ENCODE measurements around the gene MPP7.
"Not testable (repeated sequence)": the region's sequence is repeated elsewhere in the genome, so short reads cannot be mapped to it uniquely, and the experiment has no call there.

The MPP7 gene

GRCh38 chr10:28302638-28303488 lies at the start of gene MPP7:
Gene MPP7 (minus strand): TSS chr10:28303064. CDS start chr10:28238604, 64,460 bp downstream.
- DNase-seq = peak; percentile 98

- no peak for DNase-seq
Observed at GRCh38 chr10:28349892-28350291, 47.0 kb upstream of the MPP7 start.

- no peak for DNase-seq
Observed at GRCh38 chr10:28343987-28344895, 41.4 kb upstream of the MPP7 start.

GRCh38 chr10:28343252-28343651 lies 40.4 kb upstream of the MPP7 start:
- no peak for DNase-seq

- not testable (repeated sequence) for DNase-seq
Observed at GRCh38 chr10:28341679-28342078, 38.8 kb upstream of the MPP7 start.

- DNase-seq = no peak
Observed at GRCh38 chr10:28332726-28333125, 29.9 kb upstream of the MPP7 start.

GRCh38 chr10:28331841-28332240 lies 29.0 kb upstream of the MPP7 start:
- no peak for DNase-seq

GRCh38 chr10:28331066-28331465 lies 28.2 kb upstream of the MPP7 start:
- DNase-seq = no peak

GRCh38 chr10:28328346-28328745 lies 25.5 kb upstream of the MPP7 start:
- no peak for DNase-seq

- no peak for DNase-seq
Observed at GRCh38 chr10:28327491-28327880, 24.6 kb upstream of the MPP7 start.

- DNase-seq = peak; percentile 73
Observed at GRCh38 chr10:28326516-28327490, 23.9 kb upstream of the MPP7 start.

GRCh38 chr10:28320799-28321198 lies 17.9 kb upstream of the MPP7 start:
- DNase-seq = no peak

GRCh38 chr10:28320090-28320489 lies 17.2 kb upstream of the MPP7 start:
- no peak for DNase-seq

GRCh38 chr10:28319061-28319460 lies 16.2 kb upstream of the MPP7 start:
- not testable (repeated sequence) for DNase-seq

- DNase-seq = no peak
Observed at GRCh38 chr10:28318626-28319025, 15.8 kb upstream of the MPP7 start.

GRCh38 chr10:28317760-28318159 lies 14.9 kb upstream of the MPP7 start:
- no peak for DNase-seq

- no peak for DNase-seq
Observed at GRCh38 chr10:28316696-28317095, 13.8 kb upstream of the MPP7 start.

- DNase-seq = no peak
Observed at GRCh38 chr10:28315140-28315539, 12.3 kb upstream of the MPP7 start.

- DNase-seq = no peak
Observed at GRCh38 chr10:28314211-28314610, 11.3 kb upstream of the MPP7 start.

GRCh38 chr10:28312572-28312971 lies 9.7 kb upstream of the MPP7 start:
- no peak for DNase-seq

GRCh38 chr10:28311104-28311503 lies 8.2 kb upstream of the MPP7 start:
- DNase-seq = no peak

- peak; percentile 5 for DNase-seq
Observed at GRCh38 chr10:28307267-28307666, 4.4 kb upstream of the MPP7 start.

- no peak for DNase-seq
Observed at GRCh38 chr10:28305553-28305952, 2.7 kb upstream of the MPP7 start.

All from NCI-H82 (cell line).